T-helper 1 cell (primary cell): ENCODE results near the gene SSRP1.

Experiments
- DNase-seq, 5 donors: peaks; one replicate each; pipeline ENCODE4 v3.0.0-alpha.2; 2012 to 2020

The SSRP1 gene

DNA sequence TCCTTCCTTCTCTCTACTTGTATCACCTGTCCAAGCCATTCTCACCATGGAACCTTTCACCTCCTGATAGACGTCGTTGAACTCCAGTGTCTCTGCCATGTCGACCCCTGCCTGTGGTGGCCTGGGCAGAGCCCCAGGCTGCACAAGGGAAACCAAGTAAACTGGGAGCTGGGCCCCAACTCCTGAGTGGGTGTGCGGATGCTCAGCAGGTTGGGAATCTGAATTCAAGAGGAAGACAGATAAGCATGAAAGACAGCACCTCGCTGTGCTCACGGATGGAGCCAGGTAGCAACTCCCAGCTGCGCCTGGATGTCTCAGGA is 709 bp downstream of the SSRP1 start:
- DNase-seq = no peak

DNA sequence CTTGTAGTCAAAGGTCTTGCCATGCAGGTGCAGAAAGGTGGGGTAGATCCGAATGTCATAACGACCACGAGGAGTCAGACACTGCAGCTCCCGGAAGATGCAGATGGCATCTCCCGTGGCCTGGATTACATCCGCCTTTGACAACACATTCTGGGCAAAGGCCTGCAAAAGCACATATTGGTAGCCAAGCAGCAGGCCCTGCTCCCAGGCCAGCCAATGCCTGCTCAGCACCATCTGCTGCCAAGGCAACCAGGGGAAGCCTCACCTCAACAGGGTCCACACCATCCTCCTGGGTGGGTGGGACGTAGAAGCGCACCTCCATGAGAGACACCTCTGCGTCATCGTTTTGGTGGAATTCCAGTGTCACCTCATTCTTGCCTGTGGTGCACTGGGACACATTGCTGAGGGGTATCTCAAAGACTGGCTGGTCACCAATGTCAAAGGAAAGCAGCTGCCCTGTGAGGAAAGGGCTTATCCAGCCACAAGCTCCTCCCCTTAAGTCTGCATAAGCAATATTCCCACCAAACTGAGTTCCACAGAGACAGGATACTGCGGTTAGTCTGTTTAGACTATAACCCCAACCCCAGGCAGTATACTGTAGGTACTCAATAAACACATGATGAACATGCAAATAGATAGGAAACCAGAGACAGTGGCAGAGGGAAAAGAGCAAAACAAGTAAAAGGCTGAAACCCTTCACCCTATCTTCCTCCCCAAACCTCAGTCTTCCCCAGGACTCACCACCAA is 2.8 kb downstream of the SSRP1 start:
- DNase-seq = no peak

DNA sequence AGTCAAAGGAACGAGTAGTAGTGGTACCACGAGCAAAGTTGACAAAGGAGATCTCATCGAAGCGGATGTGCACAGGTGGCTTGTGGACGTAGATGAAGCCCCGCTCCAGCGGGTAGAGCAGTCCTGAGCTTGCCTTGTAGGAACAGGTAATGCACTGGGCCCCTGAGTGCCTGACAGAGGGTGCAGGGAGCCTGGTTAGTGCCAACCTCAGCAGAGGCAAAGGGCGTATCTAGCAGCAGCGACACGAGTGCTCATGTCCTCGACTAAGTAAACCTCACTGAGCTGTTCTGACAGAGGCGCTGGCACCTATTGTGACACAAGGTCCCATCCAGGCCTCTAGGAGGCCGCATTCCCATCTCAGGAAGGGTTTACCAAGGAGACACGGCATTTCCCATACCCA is 4.0 kb downstream of the SSRP1 start:
- no peak for DNase-seq

DNA sequence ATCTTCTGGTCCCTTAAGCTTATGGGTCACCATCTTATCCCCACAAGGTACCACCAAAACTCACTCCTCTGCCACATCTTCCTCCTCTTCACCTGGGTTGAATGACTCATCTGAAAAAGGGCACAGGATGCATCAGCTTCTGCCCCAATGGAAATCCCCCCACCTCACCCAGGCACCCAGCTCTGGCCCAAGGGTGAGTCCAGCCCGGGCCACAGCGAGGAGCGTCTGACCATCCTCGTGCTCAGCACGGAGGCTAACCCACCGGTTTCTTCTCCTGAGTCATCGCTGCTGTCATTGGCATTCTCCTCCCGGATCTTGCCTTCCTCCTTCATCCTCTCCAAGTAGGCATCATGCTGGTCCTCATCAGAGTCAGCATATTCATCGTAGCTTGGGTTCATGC is 5.7 kb downstream of the SSRP1 start:
- no peak for DNase-seq

DNA sequence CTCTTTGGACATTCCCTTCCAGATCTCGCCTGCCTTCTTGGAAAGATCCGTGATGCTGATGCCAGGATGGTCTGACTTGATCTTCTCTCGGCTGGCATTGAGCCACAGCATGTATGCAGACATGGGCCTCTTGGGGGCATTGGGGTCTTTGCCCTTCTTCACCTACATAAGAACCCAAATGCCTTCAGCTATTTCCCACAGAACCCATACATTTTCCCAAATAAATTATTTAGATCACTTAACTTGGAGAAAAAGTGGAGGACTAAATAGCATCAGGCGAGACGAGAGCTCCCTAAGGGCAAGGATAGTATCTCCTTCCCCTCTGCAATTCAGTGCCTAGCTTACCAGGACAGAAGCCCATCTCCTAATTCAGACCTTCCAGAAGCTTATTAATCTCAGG is 8.0 kb downstream of the SSRP1 start:
- no peak for DNase-seq

DNA sequence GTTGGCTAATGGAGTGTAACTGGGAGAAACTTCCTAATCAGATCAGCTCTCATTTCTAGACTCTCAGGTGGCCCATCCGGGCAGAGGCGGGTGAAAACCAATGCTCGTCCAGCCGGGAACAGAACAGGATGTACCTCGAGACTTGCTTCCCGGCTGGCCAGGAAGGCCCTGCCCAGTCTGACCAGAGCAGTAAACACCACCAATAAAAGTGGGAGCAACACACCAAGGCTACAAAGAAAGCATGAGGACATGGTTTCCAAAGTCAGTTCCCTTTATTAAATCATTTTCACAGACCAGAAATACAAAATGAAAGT is 10.0 kb downstream of the SSRP1 start:
- no peak for DNase-seq

DNA sequence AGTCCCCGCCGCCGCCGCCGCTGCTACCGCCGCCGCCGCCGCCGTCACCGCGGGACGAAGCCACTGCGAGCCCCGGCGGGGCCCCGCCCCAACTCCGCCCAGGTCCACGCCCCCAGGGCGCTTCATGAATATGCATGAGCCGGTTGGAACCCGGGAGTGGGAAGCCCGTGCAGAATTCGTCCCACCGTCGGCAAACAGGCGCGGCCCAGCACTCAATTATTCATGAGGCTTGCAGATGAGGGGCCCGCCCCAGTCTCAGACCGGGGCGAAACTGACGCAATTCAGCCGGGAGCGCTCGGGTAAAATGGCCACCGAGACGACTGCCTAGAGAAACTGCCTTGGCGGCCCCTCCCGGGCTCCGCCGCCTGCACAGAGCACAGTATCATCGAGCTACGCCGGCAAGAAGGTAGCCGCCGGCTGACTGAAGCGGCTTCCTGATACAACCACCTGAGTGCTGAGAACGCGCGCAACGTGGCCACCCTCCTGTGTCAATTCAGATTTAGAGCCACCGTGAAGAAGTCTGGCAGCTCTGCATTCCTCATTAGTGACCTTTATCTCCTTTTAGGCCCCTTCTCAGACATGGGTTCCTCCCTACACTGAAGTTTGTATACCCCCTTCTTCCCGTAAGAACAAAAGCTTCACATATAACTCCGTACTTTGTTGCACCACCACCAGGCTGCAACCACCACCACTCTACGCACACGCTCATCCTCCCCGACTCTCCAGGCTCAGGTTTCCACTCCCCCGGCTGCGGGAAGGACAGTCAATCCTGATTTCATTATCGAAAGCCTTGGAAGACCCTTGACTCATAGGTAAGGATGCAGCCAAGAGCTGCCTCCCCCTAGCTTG is 10.6 kb downstream of the SSRP1 start, which contains the start of gene TNKS1BP1:
TSS of gene TNKS1BP1 (minus strand) at position 67 of the 849 bp plus-strand sequence. CDS start 3,067 bp downstream, outside the sequence.
- peak; percentile 77 to 92 (median 83) for DNase-seq

DNA sequence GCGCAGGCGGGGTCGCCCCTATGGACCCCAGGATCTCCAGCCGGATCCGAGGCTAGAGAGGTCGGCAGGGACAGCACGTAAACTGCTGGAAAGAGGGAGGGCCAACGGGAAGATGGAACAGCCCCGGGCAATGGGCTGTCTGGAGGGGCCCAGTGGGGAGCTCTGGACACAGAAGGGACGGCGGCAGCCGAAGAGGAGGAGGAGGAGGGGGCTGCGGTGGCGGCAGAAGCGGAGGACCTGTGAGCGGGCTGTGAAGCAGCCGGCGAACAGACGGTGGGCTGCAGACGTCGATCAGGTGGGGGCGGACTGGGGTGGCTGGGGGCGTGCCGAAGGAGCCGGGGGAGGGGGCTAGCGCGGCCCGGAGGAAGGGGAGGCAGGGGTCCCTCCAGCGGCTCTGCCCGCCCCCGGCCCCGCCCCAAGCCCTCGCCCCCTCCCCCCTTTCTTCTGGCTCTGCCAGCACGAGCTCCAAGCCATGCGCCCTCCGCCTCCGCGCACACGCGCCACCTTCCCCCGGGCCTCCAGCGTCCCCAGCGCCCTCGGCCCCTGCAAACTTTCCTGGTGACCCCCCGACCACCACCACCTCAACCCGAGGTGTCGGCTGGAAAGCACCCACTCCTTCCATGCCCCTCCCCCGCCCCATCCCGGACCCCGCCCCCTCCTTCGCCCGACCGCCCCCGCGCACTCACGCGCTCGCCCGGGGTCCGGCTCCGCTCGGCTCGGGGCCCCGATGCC is 11.4 kb downstream of the SSRP1 start:
- DNase-seq = peak in 1 of 5 donors; percentile 6

DNA sequence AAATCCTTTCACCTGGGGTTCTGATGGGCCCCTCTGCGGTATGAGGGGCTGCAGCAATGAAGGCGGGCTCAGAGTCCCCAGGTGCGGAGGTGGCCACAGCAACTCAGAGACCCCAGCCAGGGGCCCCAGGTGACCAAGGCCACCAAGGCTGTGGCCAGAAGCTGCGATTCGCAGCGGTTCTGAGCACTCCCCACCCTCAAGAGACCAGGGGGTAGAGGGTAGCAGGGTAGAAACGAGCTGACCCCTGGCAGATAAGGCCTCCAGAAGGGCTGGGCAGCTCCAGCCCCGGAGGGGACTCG is 11.9 kb downstream of the SSRP1 start:
- no peak for DNase-seq

DNA sequence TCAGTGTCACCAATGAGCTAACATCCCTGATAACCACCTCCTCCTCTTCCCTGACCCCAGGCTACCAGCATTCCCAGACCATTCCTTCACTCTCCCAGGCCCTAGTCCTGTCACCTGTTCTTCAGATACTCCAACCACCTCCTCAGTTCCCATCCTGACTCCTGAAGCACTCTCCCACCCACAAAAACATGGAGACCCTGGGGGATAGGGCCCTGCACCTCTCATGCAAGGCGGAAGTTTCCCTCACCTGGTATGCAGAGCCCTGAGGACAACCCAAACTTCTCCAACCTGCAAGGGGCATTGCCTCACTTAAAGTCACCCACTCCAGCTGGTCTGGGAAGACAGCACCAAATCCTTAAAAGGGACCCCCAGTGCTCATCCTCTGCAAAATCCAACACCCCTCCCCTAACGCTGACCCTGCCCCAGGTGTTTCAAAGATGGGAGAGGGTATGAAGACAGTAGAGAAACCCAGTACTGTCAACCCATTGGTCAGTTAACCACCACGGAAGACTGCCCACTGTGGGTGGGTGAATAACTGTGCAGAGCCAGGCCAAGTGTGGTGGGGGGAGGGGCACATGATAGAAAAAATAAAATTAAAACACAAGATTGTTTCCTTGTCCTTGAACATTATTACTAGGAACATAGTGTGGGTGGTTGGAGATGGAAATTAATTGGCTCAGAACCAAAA is 12.4 kb downstream of the SSRP1 start:
- DNase-seq = no peak

DNA sequence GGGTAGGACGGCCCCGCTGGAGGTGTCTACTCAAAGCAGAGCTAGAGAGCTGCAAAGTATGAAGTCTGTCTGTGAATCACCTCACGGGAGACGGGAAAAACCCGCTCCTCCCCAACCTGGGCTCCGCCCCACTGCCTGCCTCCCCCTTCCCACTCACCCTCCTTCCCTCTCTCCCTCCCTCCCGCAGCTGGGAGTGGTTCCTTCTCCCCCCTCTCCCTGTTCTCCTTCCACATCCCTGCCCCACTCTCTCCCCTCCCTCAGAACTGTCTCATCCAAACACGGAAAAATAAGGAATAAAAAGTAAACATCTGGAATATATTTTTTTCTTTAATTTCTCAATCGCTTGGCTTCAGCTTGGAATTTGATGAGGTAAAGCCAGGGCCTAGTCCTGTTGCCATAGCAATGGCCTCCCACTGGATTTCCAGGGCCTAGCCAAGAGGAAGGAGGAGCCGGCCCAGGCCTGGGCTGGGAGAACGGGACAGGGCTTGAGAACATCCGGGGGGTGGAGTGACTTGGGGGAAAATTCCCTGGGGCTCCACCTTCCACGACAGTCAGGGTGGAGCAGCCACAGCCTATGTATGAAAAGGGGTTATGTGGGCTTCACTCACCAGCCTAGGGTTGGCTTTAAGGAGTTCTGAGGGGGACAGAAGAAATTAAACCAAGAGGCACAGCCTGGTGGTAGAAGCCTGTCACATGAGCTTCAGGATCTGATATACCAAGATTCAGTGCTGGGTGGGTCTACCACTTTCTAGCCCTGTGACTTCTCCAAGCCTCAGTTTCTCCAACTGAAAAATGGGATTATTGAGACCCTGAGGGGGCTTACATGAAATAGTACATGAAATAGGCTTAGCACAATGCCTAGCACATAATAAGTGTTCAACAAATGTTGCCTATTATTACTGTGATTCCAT is 13.2 kb downstream of the SSRP1 start:
- DNase-seq = no peak

DNA sequence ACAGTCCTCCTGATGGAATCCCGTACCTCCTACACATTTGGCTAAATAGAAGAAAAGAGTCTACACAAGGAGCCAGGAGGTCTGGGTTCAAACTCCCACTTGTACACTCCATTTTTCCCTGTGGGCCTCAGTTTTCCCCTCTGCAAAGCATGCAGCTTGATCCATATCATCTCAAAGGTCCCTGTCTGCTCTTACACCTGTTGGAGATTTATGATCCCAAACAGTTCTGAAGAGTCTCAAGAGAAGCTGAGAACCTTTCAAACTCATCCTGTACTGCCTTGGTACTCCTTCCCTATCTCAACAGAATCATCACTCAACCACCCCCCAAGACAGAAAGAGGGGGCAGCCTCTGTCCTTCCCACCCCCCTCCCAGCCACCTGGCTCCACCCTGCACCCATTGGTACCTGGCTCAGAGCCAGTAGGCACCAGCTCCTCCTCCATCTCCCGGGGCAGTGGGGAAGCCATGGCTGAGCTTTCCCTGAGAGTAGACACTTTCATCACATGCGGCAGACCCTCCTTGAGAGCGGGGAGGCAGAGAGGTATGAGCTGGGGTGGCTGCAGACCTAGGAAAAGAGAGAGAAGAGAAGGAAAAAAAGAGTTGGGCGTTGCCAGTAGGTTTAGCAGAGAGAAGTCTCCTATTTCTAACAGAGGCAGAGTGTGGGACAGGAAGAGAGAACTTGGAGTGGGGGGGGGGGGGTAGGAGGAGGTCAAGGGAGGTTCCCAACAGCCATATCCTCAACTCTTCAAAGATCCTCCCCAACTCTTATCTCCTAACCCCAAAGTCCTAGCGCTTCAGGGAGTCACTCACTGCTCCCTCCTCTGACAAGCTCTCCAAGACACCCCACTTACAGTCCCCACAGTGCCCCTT is 14.1 kb downstream of the SSRP1 start:
- DNase-seq = no peak

DNA sequence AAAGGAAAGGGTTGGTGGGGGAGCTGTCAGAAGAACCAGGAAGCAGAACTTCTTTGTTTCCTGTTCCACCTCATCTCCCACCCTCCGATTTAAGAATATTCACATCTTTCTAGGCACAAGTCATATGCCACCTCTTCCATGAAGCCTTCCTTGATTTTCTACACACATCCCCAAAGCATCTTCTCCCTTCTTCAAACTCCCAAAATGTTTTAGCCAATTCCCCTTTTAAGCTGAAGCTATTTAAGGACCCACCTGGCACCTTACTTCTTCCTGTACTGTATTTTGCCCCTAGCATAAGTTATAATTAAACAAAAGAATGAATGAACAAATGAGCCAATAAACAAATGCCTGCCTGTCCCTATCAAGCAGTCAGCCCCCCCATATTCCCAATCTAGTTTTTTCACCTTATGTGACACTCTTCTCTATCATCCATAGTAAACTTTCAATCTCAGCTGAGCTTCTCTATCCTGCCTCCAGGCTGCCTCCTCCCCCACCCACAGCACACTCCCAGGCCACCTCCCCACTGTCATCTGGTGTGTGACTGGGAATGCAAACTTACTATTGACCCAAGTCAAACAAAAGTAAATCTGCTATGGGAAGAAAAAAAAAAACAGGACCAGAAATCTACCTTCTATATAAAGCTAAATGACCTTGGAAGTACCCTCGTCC is 14.8 kb downstream of the SSRP1 start:
- DNase-seq = no peak

DNA sequence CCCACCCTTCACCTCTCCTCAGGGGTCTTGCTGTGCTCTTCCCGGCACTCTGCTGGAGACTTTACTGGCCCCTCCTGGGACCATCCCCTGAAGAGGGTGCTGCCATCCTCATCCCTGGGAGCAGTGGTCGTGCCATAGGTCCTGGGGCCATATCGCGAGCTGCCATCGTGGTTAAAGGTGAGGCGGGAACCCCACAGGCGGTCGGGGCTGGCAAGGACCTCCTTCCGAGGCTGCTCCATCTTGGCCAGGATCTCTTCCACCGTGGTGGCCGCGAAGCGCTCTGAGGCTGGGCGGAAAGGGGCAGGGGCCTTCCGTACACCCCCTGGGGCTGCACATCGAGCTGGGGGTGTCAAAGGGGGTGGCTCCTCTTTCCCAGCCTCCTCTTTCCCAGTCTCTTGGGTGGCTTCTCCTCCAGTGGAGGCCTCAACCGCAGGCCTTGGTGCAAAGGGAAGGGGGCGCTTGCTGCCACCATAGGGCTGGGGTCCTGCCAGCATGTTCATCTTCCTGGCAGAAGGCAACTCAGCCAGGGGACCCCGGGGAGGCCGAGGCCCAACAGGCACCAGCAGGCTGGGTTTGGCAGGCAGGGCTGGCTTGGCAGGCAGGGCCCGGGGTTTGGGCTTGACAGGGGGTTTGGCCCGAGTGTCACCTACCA is 15.5 kb downstream of the SSRP1 start:
- DNase-seq = no peak

DNA sequence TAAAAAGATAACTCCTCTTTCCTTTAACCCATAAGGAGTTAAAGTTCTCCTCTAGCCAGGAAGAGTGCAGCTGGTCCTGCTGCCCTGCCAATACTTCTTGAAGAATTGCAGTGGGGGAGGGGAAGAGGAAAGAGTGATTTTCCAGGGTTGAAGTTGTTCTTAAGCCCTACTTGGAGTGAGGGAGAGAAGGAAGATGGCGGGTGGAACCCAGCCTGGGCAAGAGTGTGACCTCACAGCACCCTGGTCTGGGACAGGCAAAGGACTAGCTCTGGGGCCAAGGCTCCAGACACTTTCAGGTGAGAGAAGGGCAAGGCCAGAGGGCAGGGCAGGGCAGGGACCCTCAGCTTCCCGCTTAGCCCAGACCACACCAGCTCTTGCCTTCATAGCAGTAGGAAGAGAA is 17.5 kb downstream of the SSRP1 start:
- DNase-seq = no peak

DNA sequence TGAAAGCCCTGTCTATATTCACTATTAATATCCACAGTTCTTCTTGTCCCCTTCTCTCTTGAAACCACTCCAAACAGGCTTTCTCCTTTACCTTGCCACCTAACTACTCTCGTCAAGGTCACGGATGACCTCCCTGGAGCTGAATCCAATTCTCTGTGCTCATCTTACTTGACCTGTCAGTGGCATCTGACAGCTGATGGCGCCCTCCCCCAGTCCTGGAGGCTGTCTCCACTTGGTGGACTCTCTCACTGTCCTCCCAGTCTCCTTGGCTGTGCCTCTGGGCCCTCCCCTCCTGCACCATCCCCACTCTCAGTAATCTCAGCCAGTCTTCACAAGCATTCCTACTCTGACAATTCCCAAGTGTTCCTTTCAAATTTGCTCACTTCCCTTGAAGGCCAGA is 19.7 kb downstream of the SSRP1 start:
- DNase-seq = no peak

DNA sequence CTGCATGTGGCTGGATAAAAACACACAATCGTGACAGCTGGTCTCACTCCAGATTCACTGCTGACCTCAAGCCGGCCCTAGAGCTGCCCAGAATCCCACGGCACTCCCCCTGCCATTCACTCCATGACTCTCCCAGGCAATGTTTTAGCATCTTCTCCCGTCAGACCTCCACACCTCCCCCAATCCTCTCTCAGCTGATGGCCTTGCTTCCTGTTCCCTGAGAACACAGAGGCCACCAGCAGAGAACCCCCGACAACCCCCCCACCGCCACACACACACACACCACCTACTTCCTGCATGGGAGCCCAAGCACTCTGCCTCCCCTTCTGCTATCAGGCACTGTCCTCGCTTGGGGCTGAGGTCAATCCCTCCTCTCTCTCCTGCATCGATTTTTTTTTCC is 20.2 kb downstream of the SSRP1 start:
- no peak for DNase-seq

DNA sequence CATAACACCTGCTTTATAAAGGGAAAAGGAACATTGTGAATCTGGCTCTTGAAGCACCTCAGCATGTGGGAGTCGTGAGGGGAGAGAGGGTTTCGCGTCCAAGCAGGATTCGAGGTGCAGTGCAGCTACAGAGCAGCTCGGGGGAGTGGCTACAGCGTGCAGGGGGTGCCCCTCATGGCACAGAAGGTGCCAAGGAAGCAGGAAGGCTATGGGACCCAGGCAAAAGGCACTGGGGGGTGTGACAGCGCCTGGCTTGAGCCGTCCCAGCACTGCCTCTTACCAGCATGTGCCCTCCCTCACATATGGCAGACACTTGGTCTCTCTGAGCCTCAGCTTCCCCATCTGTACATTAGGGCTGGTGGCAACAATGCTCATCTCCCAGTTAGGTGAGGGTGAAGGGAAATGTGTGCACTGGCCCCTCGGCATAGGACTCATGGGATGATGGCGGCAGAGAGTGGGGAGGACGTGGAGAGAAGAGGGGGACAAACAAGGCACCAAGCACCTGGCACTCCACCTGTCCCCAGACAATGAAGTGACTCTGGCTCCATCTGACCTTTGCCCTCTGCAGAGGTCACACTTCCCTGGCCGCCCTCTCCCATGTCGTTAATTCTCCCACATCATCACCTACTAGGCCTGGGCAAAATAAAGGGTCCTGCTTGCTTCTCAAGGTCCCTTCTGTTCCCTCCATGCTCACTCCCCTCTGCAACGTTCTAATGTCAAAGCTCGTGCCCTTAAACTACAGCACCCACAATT is 21.3 kb downstream of the SSRP1 start:
- no peak for DNase-seq

DNA sequence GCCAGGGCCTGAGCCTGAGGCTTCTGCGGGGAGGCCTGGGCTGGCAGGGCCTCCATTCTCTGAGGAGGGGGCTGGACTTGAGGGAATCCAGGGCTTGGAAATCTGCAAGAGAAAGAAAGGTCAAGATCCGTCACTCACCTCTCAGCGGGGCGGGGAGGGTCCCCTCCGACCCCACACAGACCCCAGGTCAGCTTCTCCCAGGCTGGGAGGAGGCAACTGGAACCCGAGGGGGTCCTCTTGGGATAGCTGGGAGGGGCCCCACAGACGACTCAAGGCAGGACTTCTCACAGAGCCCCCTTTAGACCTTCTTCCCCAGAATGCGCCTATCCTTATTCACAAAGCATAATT is 21.9 kb downstream of the SSRP1 start:
- no peak for DNase-seq
